ENCODE measurements around the gene CISH.

The CISH gene

GRCh38 chr3:50568947-50569749 lies 42.4 kb downstream of the CISH start, which contains the start of gene HEMK1:
Gene HEMK1, plus strand, starts transcription at chr3:50569522. Its CDS starts 1,583 bp downstream, at chr3:50571105.
- peak; percentile 90 to 92 for DNase-seq

GRCh38 chr3:50567386-50568167 lies 44.0 kb downstream of the CISH start, which contains the start of gene C3orf18:
Gene C3orf18, minus strand, starts transcription at chr3:50567747. Its CDS starts 2,048 bp downstream, at chr3:50565699.
- DNase-seq, result peak; percentile 36 to 70

GRCh38 chr3:50567011-50567385 lies 44.6 kb downstream of the CISH start:
- no peak for DNase-seq

- no peak for DNase-seq
Measured at GRCh38 chr3:50564321-50564720, 47.3 kb downstream of the CISH start.

GRCh38 chr3:50563867-50564266 lies 47.7 kb downstream of the CISH start:
- DNase-seq, result peak in 1 of 2 experiments; percentile 47

- no peak for DNase-seq
Measured at GRCh38 chr3:50562861-50563260, 48.7 kb downstream of the CISH start.

GRCh38 chr3:50559702-50560101 lies 51.9 kb downstream of the CISH start:
- DNase-seq, result no peak

- no peak for DNase-seq
Measured at GRCh38 chr3:50557915-50558314, 53.7 kb downstream of the CISH start.

- DNase-seq, result no peak
Measured at GRCh38 chr3:50557106-50557505, 54.5 kb downstream of the CISH start.
